ENCODE measurements around the gene ACADL. TPM values are rescaled to one million over a fixed set of nuclear protein-coding genes. Genes with fewer than 3 reads are reported as not detected.

The ACADL gene
- total RNA-seq, 1 experiment from 2014 or later = not detected

- no peak for TF ChIP-seq ATF3 (IDR thresholded peaks at IDR 0.05)
- no peak for TF ChIP-seq MAX (IDR thresholded peaks at IDR 0.05)
- no peak for TF ChIP-seq RAD21 (IDR thresholded peaks at IDR 0.05; ENCODE audit: low read depth)
- TF ChIP-seq SP1 (IDR thresholded peaks at IDR 0.05; ENCODE audit: low read depth) = no peak
- no peak for TF ChIP-seq SIN3A (IDR thresholded peaks at IDR 0.05; ENCODE audit: low read depth)
- TF ChIP-seq CBX3 (IDR thresholded peaks at IDR 0.05; ENCODE audit: low read depth) = no peak
- no peak for TF ChIP-seq EZH2phosphoT487 (IDR thresholded peaks at IDR 0.05; ENCODE audit: borderline replicate concordance)
- TF ChIP-seq EZH2 (IDR thresholded peaks at IDR 0.05) = no peak
- no peak for TF ChIP-seq POLR2A (IDR thresholded peaks at IDR 0.05; ENCODE audit: borderline replicate concordance, extremely low read depth, insufficient read depth, insufficient read length)
- no peak for TF ChIP-seq JUND (IDR thresholded peaks at IDR 0.05)
- TF ChIP-seq ZFX (IDR thresholded peaks at IDR 0.05) = no peak
- TF ChIP-seq SRF (IDR thresholded peaks at IDR 0.05; ENCODE audit: low read depth) = no peak
- no peak for TF ChIP-seq YY1 (IDR thresholded peaks at IDR 0.05; ENCODE audit: extremely low read depth, insufficient replicate concordance, low read depth, low read length)
- Histone ChIP-seq H3K4me3 (replicated peaks in 1 of 2; ENCODE audit: low read depth in 1 of 2, low read length in 2 of 2) (no peak overlapping the region), H3K9me3 (ENCODE audit: control insufficient read depth in 1 of 2, insufficient read depth in 1 of 2, low read depth in 1 of 2, low read length in 2 of 2) (no peaks in the 10 kb centered on the region), H3K27ac (ENCODE audit: low read depth, low read length) (no peak overlapping the region), H3K9me2 (ENCODE audit: insufficient read depth) (no peaks in the 10 kb centered on the region), H3K4me2 (ENCODE audit: low read length) (no peak overlapping the region), H4K20me1 (ENCODE audit: insufficient read depth) (no peaks in the 10 kb centered on the region), H3K27me3 (ENCODE audit: insufficient read depth, low read length) (no peaks in the 10 kb centered on the region), H3K9ac (ENCODE audit: low read length) (no peak overlapping the region), H3K79me2 (ENCODE audit: insufficient read depth, low read length) (peaks cover 7% of the 10 kb centered on the region; the same call in 1 of the 2 replicates), H2AFZ (ENCODE audit: low read depth, low read length, poor library complexity, severe bottlenecking) (no peak overlapping the region), H3K36me3 (ENCODE audit: control insufficient read depth in 1 of 2, insufficient read depth in 2 of 2, low read length in 2 of 2) (no peaks in the 10 kb centered on the region), H3K4me1 (ENCODE audit: control insufficient read depth in 1 of 2, insufficient read depth in 2 of 2, low read length in 2 of 2) (no peaks in the 10 kb centered on the region)
- intact Hi-C loops (cut with micrococcal nuclease) = no loop called here
- RAD21 ChIA-PET (ENCODE audit: low non-redundant PET in 1 of 2, low total read pairs in 2 of 2, uncharacterized antibody in 2 of 2, unreplicated experiment in 2 of 2) = no interaction called here
- ATAC-seq = no peak
- DNase-seq (ENCODE audit: low read depth, low spot score) = no peak
- POLR2A ChIA-PET = no interaction called here
- CTCF ChIA-PET = no interaction called here
- BruUV-seq (replicated peaks) = no TSS peak
Measured at GRCh38 chr2:210159059-210159458, 66.2 kb downstream of the ACADL start.

GRCh38 chr2:210158236-210158635 is 67.0 kb downstream of the ACADL start:
- Histone ChIP-seq H3K9me3 (ENCODE audit: control insufficient read depth in 1 of 2, insufficient read depth in 1 of 2, low read depth in 1 of 2, low read length in 2 of 2) (no peaks in the 10 kb centered on the region), H3K4me3 (replicated peaks in 1 of 2; ENCODE audit: low read depth in 1 of 2, low read length in 2 of 2) (no peak overlapping the region), H3K36me3 (ENCODE audit: control insufficient read depth in 1 of 2, insufficient read depth in 2 of 2, low read length in 2 of 2) (no peaks in the 10 kb centered on the region), H3K4me2 (ENCODE audit: low read length) (no peak overlapping the region), H3K27me3 (ENCODE audit: insufficient read depth, low read length) (no peaks in the 10 kb centered on the region), H4K20me1 (ENCODE audit: insufficient read depth) (no peaks in the 10 kb centered on the region), H3K9me2 (ENCODE audit: insufficient read depth) (no peaks in the 10 kb centered on the region), H3K79me2 (ENCODE audit: insufficient read depth, low read length) (peaks cover 5% of the 10 kb centered on the region; the same call in 1 of the 2 replicates), H3K9ac (ENCODE audit: low read length) (no peak overlapping the region), H3K4me1 (ENCODE audit: control insufficient read depth in 1 of 2, insufficient read depth in 2 of 2, low read length in 2 of 2) (no peaks in the 10 kb centered on the region), H2AFZ (ENCODE audit: low read depth, low read length, poor library complexity, severe bottlenecking) (no peak overlapping the region), H3K27ac (ENCODE audit: low read depth, low read length) (no peak overlapping the region)
- intact Hi-C loops (cut with micrococcal nuclease) = no loop called here
- no TSS peak for BruUV-seq (replicated peaks)
- DNase-seq (ENCODE audit: low read depth, low spot score) = no peak
- ChIA-PET POLR2A (no interaction called here), CTCF (no interaction called here), RAD21 (ENCODE audit: low non-redundant PET in 1 of 2, low total read pairs in 2 of 2, uncharacterized antibody in 2 of 2, unreplicated experiment in 2 of 2) (interaction anchor here in 1 of 2 experiments (0.7 kb wide), 1 partner anchor 169 kb away, joined by 3 read pairs; no protein-coding TSS in a partner anchor)
- no peak for ATAC-seq
- TF ChIP-seq CBX3 (IDR thresholded peaks at IDR 0.05; ENCODE audit: low read depth) = no peak
- no peak for TF ChIP-seq CTCF (IDR thresholded peaks at IDR 0.05 in 2 of 3, conservative IDR thresholded peaks at IDR 0.05 in 1 of 3; ENCODE audit: borderline replicate concordance in 1 of 3, insufficient read depth in 1 of 3, low read depth in 2 of 3, low read length in 2 of 3)
- TF ChIP-seq ATF3 (IDR thresholded peaks at IDR 0.05) = no peak
- TF ChIP-seq SRF (IDR thresholded peaks at IDR 0.05; ENCODE audit: low read depth) = no peak
- no peak for TF ChIP-seq ELF1 (IDR thresholded peaks at IDR 0.05; ENCODE audit: borderline replicate concordance, low read depth)
- TF ChIP-seq FOSL1 (IDR thresholded peaks at IDR 0.05; ENCODE audit: low read depth) = no peak
- TF ChIP-seq JUND (IDR thresholded peaks at IDR 0.05) = no peak
- no peak for TF ChIP-seq POLR2AphosphoS5 (IDR thresholded peaks at IDR 0.05; ENCODE audit: low read depth, low read length)
- no peak for TF ChIP-seq EGR1 (IDR thresholded peaks at IDR 0.05; ENCODE audit: low read depth)
- TF ChIP-seq EZH2 (IDR thresholded peaks at IDR 0.05) = no peak
- no peak for TF ChIP-seq YY1 (IDR thresholded peaks at IDR 0.05; ENCODE audit: extremely low read depth, insufficient replicate concordance, low read depth, low read length)

All from HCT116 (cell line).